ENCODE results near the gene PPP1R8. TPM values are rescaled to one million over a fixed set of nuclear protein-coding genes. Genes with fewer than 3 reads are reported as not detected.

The PPP1R8 gene
- total and polyA plus RNA-seq, 9 of the 15 experiments (the other 6 are each of a cell fraction or from before 2014, with no cell fraction given), result 16.2 to 107 (median 75.3) TPM

DNA sequence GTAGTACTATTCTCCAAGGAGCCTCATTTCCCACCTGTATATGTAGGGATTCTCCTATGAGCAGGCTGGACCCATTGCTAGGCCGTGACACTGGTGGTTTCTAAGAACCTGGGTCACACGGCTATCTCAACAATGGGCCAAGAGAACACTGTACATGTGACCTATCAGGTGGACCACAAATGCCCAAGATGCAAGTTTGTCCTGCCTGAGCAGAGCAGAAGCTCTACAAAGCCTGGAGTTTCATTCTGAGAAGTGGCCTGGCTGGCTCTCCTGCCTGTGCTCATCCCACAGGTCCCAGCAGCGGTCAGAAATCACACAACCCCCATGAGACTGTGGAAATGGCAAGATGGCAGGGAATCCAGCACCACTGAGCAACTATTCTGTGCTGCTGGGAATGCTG is 58.9 kb downstream of the PPP1R8 start:
- Histone ChIP-seq H3K79me2 (ENCODE audit: control insufficient read depth, insufficient read depth, low read length) (no peaks in the 10 kb centered on the region), H3K4me3 (no peak overlapping the region), H3K9me3 (replicated peaks; ENCODE audit: control insufficient read depth, insufficient read depth, low read depth, low read length) (no peaks in the 10 kb centered on the region), H3K36me3 (ENCODE audit: control insufficient read depth, insufficient read depth, low read length) (peaks cover 81% of the 10 kb centered on the region), H3K4me2 (ENCODE audit: insufficient read depth, low read length) (no peak overlapping the region), H4K20me1 (replicated peaks; ENCODE audit: control insufficient read depth, insufficient read depth, low read length) (no peaks in the 10 kb centered on the region), H3K27me3 (ENCODE audit: control insufficient read depth in 2 of 2, insufficient read depth in 2 of 2, low read length in 2 of 2) (no peaks in the 10 kb centered on the region), H3K9me1 (ENCODE audit: control insufficient read depth, insufficient read depth, low read length) (peaks cover 1% of the 10 kb centered on the region), H2AFZ (ENCODE audit: low read depth, low read length) (no peak overlapping the region), H3K9ac (ENCODE audit: insufficient read depth in 1 of 2, low read depth in 2 of 2, low read length in 2 of 2) (no peak overlapping the region), H3K27ac (ENCODE audit: extremely low read depth, low read depth, low read length) (no peak overlapping the region), H3K4me1 (replicated peaks in 1 of 2; ENCODE audit: control insufficient read depth in 2 of 2, insufficient read depth in 2 of 2, low read length in 2 of 2) (peaks cover 2 to 3% of the 10 kb centered on the region in 2 experiments; a peak in 2 of 5 replicates)
- no TSS peak for BruUV-seq (replicated peaks)
- ATAC-seq (no peak), DNase-seq (ENCODE audit: extremely low read depth in 1 of 4, low spot score in 3 of 4) (no peak), FAIRE-seq (no peak)
- TF ChIP-seq SIN3A (IDR thresholded peaks at IDR 0.05; ENCODE audit: borderline replicate concordance in 2 of 2, control insufficient read depth in 1 of 2, low read depth in 2 of 2, low read length in 2 of 2), result 0 out of 4 replicates have a peak, but pooled peaks of 1 of the 2 experiments have one; percentile 19
- TF ChIP-seq, protein P1, sequence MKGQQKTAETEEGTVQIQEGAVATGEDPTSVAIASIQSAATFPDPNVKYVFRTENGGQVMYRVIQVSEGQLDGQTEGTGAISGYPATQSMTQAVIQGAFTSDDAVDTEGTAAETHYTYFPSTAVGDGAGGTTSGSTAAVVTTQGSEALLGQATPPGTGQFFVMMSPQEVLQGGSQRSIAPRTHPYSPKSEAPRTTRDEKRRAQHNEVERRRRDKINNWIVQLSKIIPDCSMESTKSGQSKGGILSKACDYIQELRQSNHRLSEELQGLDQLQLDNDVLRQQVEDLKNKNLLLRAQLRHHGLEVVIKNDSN (CRISPR knock-in tag; IDR thresholded peaks at IDR 0.05), result 0 out of 2 replicates have a peak, but pooled peaks have one; percentile 19
- 0 out of 2 replicates have a peak, but pooled peaks have one; percentile 19 for TF ChIP-seq MYNN (IDR thresholded peaks at IDR 0.05)
- no peak for TF ChIP-seq MYNN (CRISPR knock-in tag; IDR thresholded peaks at IDR 0.05)
- no peak for TF ChIP-seq KLF1 (tag; IDR thresholded peaks at IDR 0.05)
- TF ChIP-seq ZNF318 (IDR thresholded peaks at IDR 0.05; ENCODE audit: borderline replicate concordance in 1 of 2, low read depth in 1 of 2), result no peak
- ChIA-PET CTCF (ENCODE audit: low intra/inter-chr PET ratio) (no interaction called here), POLR2A (interaction anchor here (0.6 kb wide), 1 partner anchor 547 kb away, joined by 3 read pairs; no protein-coding TSS in a partner anchor)
- 74% methylated on average over 3 of the region's 3 CpGs for WGBS (ENCODE audit: insufficient coverage, low coverage, missing lambda C conversion rate)
- intact Hi-C loops (cut with micrococcal nuclease) (no loop called here), in situ Hi-C loops (cut with MboI) (no loop called here)

Data from K562 (cell line).